Measurements from ENCODE around the gene OR8K5. TPM values are rescaled to one million over a fixed set of nuclear protein-coding genes. Genes with fewer than 3 reads are reported as not detected.
"Not testable (repeated sequence)": the region's sequence is repeated elsewhere in the genome, so short reads cannot be mapped to it uniquely, and the experiment has no call there.

OR8K5 gene
- total RNA-seq, 4 donors from 2014 or later = not detected

- peaks cover 0 to 32% (median 0%) of the 10 kb centered on the region in 4 donors for H3K9me3 ChIP-seq
- DNase-seq (ENCODE audit: low spot score in 2 of 2) = no peak
- TF ChIP-seq EP300 (IDR thresholded peaks at IDR 0.05) (no peak), POLR2A (IDR thresholded peaks at IDR 0.05) (no peak), CTCF (IDR thresholded peaks at IDR 0.05) (no peak)
- no peak overlapping the region for H3K27ac ChIP-seq
- no peaks in the 10 kb centered on the region for H3K27me3 ChIP-seq
- H3K36me3 ChIP-seq = no peaks in the 10 kb centered on the region
- WGBS, 2 donors = 63 to 65% methylated on average over 1 of the region's 1 CpG
- no peak overlapping the region for H3K4me3 ChIP-seq
- no peaks in the 10 kb centered on the region for H3K4me1 ChIP-seq
Measured at GRCh38 chr11:56151376-56151775, 8.7 kb downstream of the OR8K5 start.

DNA sequence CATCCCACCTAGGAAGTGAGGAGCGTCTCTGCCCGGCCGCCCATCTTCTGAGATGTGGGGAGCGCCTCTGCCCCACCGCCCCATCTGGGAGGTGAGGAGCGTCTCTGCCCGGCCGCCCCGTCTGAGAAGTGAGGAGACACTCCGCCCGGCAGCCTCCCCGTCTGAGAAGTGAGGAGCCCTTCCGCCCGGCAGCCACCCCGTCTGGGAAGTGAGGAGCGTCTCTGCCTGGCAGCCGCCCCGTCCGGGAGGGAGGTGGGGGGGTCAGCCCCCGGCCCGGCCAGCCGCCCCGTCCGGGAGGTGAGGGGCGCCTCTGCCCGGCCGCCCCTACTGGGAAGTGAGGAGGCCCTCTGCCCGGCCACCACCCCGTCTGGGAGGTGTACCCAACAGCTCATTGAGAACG, 16.4 kb downstream of the OR8K5 start:
- DNase-seq (ENCODE audit: low spot score in 2 of 2); H3K27me3 ChIP-seq; H3K9me3 ChIP-seq; H3K27ac ChIP-seq; H3K4me3 ChIP-seq; H3K4me1 ChIP-seq; H3K36me3 ChIP-seq: not testable (repeated sequence)
- 91 to 97% methylated on average over 14 to 29 of the region's 30 CpGs for WGBS, 2 donors

GRCh38 chr11:56140151-56140661, 19.9 kb downstream of the OR8K5 start, which contains the start of gene OR8J3:
TSS of gene OR8J3 (minus strand) at chr11:56140201. CDS start at chr11:56137718, 2,483 bp downstream.
- Histone ChIP-seq H3K4me3 (no peak within 1 kb of the TSS), H3K4me1 (no peaks in the 10 kb centered on the region), H3K27me3 (no peaks in the 10 kb centered on the region), H3K27ac (no peak within 1 kb of the TSS), H3K36me3 (no peaks in the 10 kb centered on the region), H3K9me3 (no peaks in the 10 kb centered on the region)
- no peak for TF ChIP-seq EP300 (IDR thresholded peaks at IDR 0.05)
- no peak for TF ChIP-seq CTCF (IDR thresholded peaks at IDR 0.05)
- no peak for TF ChIP-seq POLR2A (IDR thresholded peaks at IDR 0.05)
- no peak for DNase-seq (ENCODE audit: low spot score in 2 of 2)

GRCh38 chr11:56122073-56122472, 38.0 kb downstream of the OR8K5 start, which contains the start of gene OR8H3:
TSS of gene OR8H3 (plus strand) at chr11:56122373. CDS start at chr11:56122373, 0 bp downstream.
- no peaks in the 10 kb centered on the region for H3K36me3 ChIP-seq
- WGBS, 2 donors = 80 to 83% methylated on average over 6 of the region's 6 CpGs

More at GRCh38 chr11:56122073-56122472, 38.0 kb downstream of the OR8K5 start, which contains the start of gene OR8H3:
- no peak for DNase-seq (ENCODE audit: low spot score in 2 of 2)
- Histone ChIP-seq H3K4me3 (no peak within 1 kb of the TSS), H3K4me1 (no peaks in the 10 kb centered on the region), H3K9me3 (no peaks in the 10 kb centered on the region), H3K27ac (no peak within 1 kb of the TSS), H3K27me3 (no peaks in the 10 kb centered on the region)
- TF ChIP-seq CTCF (IDR thresholded peaks at IDR 0.05) (no peak), POLR2A (IDR thresholded peaks at IDR 0.05) (no peak), EP300 (IDR thresholded peaks at IDR 0.05) (no peak)

Other genes with a start within 250 kb of the OR8K5 start
- not detected for gene OR5W2, start 245.7 kb downstream of the OR8K5 start, total RNA-seq
- gene OR5I1, start 223.9 kb downstream of the OR8K5 start, total RNA-seq = not detected
- gene OR10AG1, start 190.4 kb downstream of the OR8K5 start, total RNA-seq = not detected
- not detected for gene OR5F1, start 165.7 kb downstream of the OR8K5 start, total RNA-seq
- not detected for gene OR5AS1, start 132.7 kb downstream of the OR8K5 start, total RNA-seq
- not detected for gene OR8I2, start 67.0 kb downstream of the OR8K5 start, total RNA-seq
- gene OR8H2, start 56.6 kb downstream of the OR8K5 start, total RNA-seq = not detected
- not detected for gene OR8H3, start 37.9 kb downstream of the OR8K5 start, total RNA-seq
- gene OR8J3, start 20.1 kb downstream of the OR8K5 start, total RNA-seq = not detected
- gene OR5J2, start 16.3 kb upstream of the OR8K5 start, total RNA-seq = not detected
- not detected for gene OR5T2, start 73.9 kb upstream of the OR8K5 start, total RNA-seq
- gene OR5T3, start 91.9 kb upstream of the OR8K5 start, total RNA-seq = not detected
- not detected for gene OR5T1, start 113.8 kb upstream of the OR8K5 start, total RNA-seq
- not detected for gene OR8H1, start 131.9 kb upstream of the OR8K5 start, total RNA-seq
- not detected for gene OR8K3, start 154.8 kb upstream of the OR8K5 start, total RNA-seq
- not detected for gene OR8K1, start 185.7 kb upstream of the OR8K5 start, total RNA-seq
- not detected for gene OR8J1, start 194.0 kb upstream of the OR8K5 start, total RNA-seq
- not detected for gene OR8U1, start 215.3 kb upstream of the OR8K5 start, total RNA-seq